ENCODE data around the gene STAT3. TPM values are rescaled to one million over a fixed set of nuclear protein-coding genes. Genes with fewer than 3 reads are reported as not detected.

Gene STAT3
- total and polyA plus RNA-seq, 2 experiments from 2014 or later: 82.1 to 82.7 TPM

GRCh38 chr17:42290577-42290976 lies 97.7 kb downstream of the STAT3 start:
- no peak overlapping the region for H3K27ac ChIP-seq
- no peaks in the 10 kb centered on the region for H3K4me1 ChIP-seq (ENCODE audit: low read depth)
- no peaks in the 10 kb centered on the region for H3K36me3 ChIP-seq
- H3K4me3 ChIP-seq: no peak overlapping the region
- H3K9me3 ChIP-seq (ENCODE audit: low read depth): no peaks in the 10 kb centered on the region
- no peak for DNase-seq (ENCODE audit: low read depth in 1 of 2, low spot score in 1 of 2)
- no peak for TF ChIP-seq CTCF (IDR thresholded peaks at IDR 0.05; ENCODE audit: low read depth, low read length)
- peaks cover 31% of the 10 kb centered on the region for H3K27me3 ChIP-seq

GRCh38 chr17:42289611-42290181 lies 98.5 kb downstream of the STAT3 start:
- H3K36me3 ChIP-seq: no peaks in the 10 kb centered on the region
- H3K4me1 ChIP-seq (ENCODE audit: low read depth): no peaks in the 10 kb centered on the region
- TF ChIP-seq CTCF (IDR thresholded peaks at IDR 0.05; ENCODE audit: low read depth, low read length): no peak
- H3K27me3 ChIP-seq: peaks cover 31% of the 10 kb centered on the region
- no peaks in the 10 kb centered on the region for H3K9me3 ChIP-seq (ENCODE audit: low read depth)
- H3K4me3 ChIP-seq: no peak overlapping the region
- DNase-seq (ENCODE audit: low read depth in 1 of 2, low spot score in 1 of 2): no peak
- H3K27ac ChIP-seq: no peak overlapping the region

GRCh38 chr17:42288803-42289610 lies 99.2 kb downstream of the STAT3 start:
- H3K4me1 ChIP-seq (ENCODE audit: low read depth): no peaks in the 10 kb centered on the region
- H3K27ac ChIP-seq: no peak overlapping the region
- peak overlapping the region; percentile 35 for H3K4me3 ChIP-seq
- DNase-seq (ENCODE audit: low read depth in 1 of 2, low spot score in 1 of 2): no peak
- no peaks in the 10 kb centered on the region for H3K36me3 ChIP-seq
- no peak for TF ChIP-seq CTCF (IDR thresholded peaks at IDR 0.05; ENCODE audit: low read depth, low read length)
- H3K27me3 ChIP-seq: peaks cover 31% of the 10 kb centered on the region
- no peaks in the 10 kb centered on the region for H3K9me3 ChIP-seq (ENCODE audit: low read depth)

- peak within 1 kb of the TSS; percentile 35 for H3K4me3 ChIP-seq
- H3K9me3 ChIP-seq (ENCODE audit: low read depth): no peaks in the 10 kb centered on the region
- no peak within 1 kb of the TSS for H3K27ac ChIP-seq
- H3K27me3 ChIP-seq: peaks cover 31% of the 10 kb centered on the region
- DNase-seq (ENCODE audit: low read depth in 1 of 2, low spot score in 1 of 2): peak; percentile 83 to 93
- no peaks in the 10 kb centered on the region for H3K36me3 ChIP-seq
- TF ChIP-seq CTCF (IDR thresholded peaks at IDR 0.05; ENCODE audit: low read depth, low read length): no peak
- no peaks in the 10 kb centered on the region for H3K4me1 ChIP-seq (ENCODE audit: low read depth)
Observed at GRCh38 chr17:42287977-42288802, 100.1 kb downstream of the STAT3 start, which contains the start of gene STAT5A. TSS of gene STAT5A (plus strand) at chr17:42288498. CDS start at chr17:42289412, 914 bp downstream.

GRCh38 chr17:42287305-42287976 lies 100.8 kb downstream of the STAT3 start:
- DNase-seq (ENCODE audit: low read depth in 1 of 2, low spot score in 1 of 2): peak in 1 of 2 donors; percentile 50
- Histone ChIP-seq H3K4me3 (no peak overlapping the region), H3K9me3 (ENCODE audit: low read depth) (no peaks in the 10 kb centered on the region), H3K4me1 (ENCODE audit: low read depth) (no peaks in the 10 kb centered on the region), H3K36me3 (no peaks in the 10 kb centered on the region), H3K27me3 (peaks cover 31% of the 10 kb centered on the region), H3K27ac (no peak overlapping the region)
- TF ChIP-seq CTCF (IDR thresholded peaks at IDR 0.05; ENCODE audit: low read depth, low read length): no peak
